Osteocyte (in vitro differentiated cells): ENCODE data around the gene CTNNA2. TPM values are rescaled to one million over a fixed set of nuclear protein-coding genes. Genes with fewer than 3 reads are reported as not detected.
A peak's percentile ranks its signal among the peaks of the same experiment; 100 is the strongest.

Source experiments
- DNase-seq: peaks from one replicate; pipeline ENCODE4 v3.0.0; 2021; ENCODE audit warnings: mixed read lengths; ENCODE audit not compliant: unreplicated experiment; ENCODE audit errors: extremely low spot score
- H3K27ac Mint-ChIP-seq: one replicate; pipeline ENCODE4 v1.8.0; 2021; ENCODE audit warnings: mild to moderate bottlenecking, mixed read lengths; ENCODE audit not compliant: unreplicated experiment
- H3K27me3 Mint-ChIP-seq: one replicate; pipeline ENCODE4 v1.8.0; 2021; ENCODE audit warnings: mixed read lengths; ENCODE audit not compliant: unreplicated experiment
- H3K36me3 Mint-ChIP-seq: one replicate; pipeline ENCODE4 v1.8.0; 2021; ENCODE audit warnings: mixed read lengths; ENCODE audit not compliant: unreplicated experiment
- H3K4me1 Mint-ChIP-seq: one replicate; pipeline ENCODE4 v1.8.0; 2021; ENCODE audit warnings: mixed read lengths; ENCODE audit not compliant: unreplicated experiment
- H3K4me3 Mint-ChIP-seq: one replicate; pipeline ENCODE4 v1.8.0; 2021; ENCODE audit warnings: mild to moderate bottlenecking, moderate library complexity, mixed read lengths; ENCODE audit not compliant: unreplicated experiment
- H3K9me3 Mint-ChIP-seq: one replicate; pipeline ENCODE4 v1.8.0; 2021; ENCODE audit warnings: mixed read lengths; ENCODE audit not compliant: unreplicated experiment
- total RNA-seq: library from RNA; stranded (reverse); gene quantifications from 2 replicates; pipeline ENCODE4 v1.2.1, GENCODE V29; 2021
- TF ChIP-seq, protein P1 (sequence below): fragments of 200-600 bp; sonication (generic); IDR thresholded peaks from 2 replicates; pipeline ENCODE4 v1.5.0; 2021; ENCODE audit warnings: antibody characterized with exemption, mild to moderate bottlenecking, moderate library complexity

The CTNNA2 gene
- total RNA-seq, 1 donor from 2014 or later = not detected

DNA sequence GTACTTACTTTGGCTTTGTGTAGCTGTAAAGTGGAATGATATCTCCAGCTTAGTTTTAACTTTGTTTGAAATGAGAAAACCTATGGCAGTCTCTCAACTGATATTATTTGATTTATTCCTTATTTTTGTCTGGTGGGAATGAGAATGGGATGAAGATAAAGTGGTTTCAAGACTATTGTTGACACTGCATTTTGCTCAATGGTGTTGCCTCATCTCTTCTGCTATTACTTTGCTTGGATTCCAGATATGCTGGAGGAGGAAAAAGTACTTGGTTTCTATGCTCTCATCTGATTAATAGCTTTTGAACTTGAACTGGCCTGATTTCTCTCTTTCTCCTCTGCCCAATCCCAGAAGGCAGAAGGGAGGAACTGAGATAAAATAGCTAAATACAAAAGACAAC, 198.2 kb downstream of the CTNNA2 start:
- H3K9me3 Mint-ChIP-seq = peaks cover 3% of the 10 kb centered on the region
- no peak for DNase-seq
- no peaks in the 10 kb centered on the region for H3K27me3 Mint-ChIP-seq
- TF ChIP-seq, protein P1, sequence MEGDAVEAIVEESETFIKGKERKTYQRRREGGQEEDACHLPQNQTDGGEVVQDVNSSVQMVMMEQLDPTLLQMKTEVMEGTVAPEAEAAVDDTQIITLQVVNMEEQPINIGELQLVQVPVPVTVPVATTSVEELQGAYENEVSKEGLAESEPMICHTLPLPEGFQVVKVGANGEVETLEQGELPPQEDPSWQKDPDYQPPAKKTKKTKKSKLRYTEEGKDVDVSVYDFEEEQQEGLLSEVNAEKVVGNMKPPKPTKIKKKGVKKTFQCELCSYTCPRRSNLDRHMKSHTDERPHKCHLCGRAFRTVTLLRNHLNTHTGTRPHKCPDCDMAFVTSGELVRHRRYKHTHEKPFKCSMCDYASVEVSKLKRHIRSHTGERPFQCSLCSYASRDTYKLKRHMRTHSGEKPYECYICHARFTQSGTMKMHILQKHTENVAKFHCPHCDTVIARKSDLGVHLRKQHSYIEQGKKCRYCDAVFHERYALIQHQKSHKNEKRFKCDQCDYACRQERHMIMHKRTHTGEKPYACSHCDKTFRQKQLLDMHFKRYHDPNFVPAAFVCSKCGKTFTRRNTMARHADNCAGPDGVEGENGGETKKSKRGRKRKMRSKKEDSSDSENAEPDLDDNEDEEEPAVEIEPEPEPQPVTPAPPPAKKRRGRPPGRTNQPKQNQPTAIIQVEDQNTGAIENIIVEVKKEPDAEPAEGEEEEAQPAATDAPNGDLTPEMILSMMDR = no peak
- H3K4me1 Mint-ChIP-seq = peaks cover 22% of the 10 kb centered on the region
- no peak overlapping the region for H3K4me3 Mint-ChIP-seq
- no peaks in the 10 kb centered on the region for H3K36me3 Mint-ChIP-seq
- no peak overlapping the region for H3K27ac Mint-ChIP-seq

DNA sequence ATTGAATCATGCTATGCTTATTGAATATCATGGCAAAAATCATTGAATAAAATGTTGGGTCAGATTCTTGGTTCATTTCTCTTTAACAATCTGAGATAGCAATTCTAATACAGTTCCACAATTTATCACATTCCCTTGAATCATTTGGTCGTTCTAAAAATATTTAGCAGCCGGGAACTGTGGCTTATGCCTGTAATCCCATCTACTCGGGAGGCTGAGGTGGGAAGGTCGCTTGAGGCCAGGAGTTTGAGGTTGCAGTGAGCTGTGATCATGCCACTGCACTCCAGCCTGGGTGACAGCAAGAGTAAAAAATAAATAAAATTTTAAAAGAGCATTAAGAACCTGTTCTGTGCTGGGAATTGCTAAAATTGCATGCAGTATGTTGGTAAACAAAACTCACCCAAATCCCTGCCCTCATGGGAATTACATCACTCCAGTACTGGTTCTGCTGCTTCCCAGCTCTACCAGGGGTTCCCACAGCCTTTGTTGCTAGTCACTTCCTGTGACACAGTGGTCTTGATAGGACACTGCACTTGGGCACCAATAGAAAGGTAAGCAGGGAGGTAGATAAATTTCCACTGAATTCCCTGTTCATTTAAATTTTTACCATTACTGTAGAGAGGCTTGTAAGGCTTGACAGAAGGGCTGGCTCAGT, 200.4 kb downstream of the CTNNA2 start:
- Mint-ChIP-seq H3K9me3 (peaks cover 3% of the 10 kb centered on the region), H3K36me3 (no peaks in the 10 kb centered on the region), H3K27ac (no peak overlapping the region), H3K27me3 (no peaks in the 10 kb centered on the region), H3K4me3 (no peak overlapping the region), H3K4me1 (peaks cover 41% of the 10 kb centered on the region)
- TF ChIP-seq, protein P1 = no peak
- no peak for DNase-seq

DNA sequence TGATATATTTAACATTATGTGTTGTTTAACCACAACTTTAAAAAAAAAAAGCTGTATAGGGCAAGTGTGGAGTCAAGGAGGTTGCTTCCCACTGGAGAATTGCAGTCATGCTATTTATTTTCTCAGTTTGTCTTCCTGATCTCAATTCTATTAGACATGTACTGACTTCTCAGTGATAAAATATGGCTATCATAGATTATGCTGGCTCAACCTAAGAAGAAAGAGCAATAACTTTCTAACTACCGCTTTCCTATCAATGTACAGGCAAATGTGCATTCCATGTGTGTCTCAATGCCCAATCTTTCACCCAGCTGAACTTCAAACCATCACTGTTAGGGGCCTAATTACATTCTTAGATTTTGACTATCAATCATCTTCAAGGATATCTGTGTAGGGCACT, 201.4 kb downstream of the CTNNA2 start:
- TF ChIP-seq, protein P1 = no peak
- Mint-ChIP-seq H3K27me3 (no peaks in the 10 kb centered on the region), H3K9me3 (peaks cover 3% of the 10 kb centered on the region), H3K36me3 (no peaks in the 10 kb centered on the region), H3K4me1 (peaks cover 43% of the 10 kb centered on the region), H3K27ac (no peak overlapping the region), H3K4me3 (no peak overlapping the region)
- DNase-seq = no peak

DNA sequence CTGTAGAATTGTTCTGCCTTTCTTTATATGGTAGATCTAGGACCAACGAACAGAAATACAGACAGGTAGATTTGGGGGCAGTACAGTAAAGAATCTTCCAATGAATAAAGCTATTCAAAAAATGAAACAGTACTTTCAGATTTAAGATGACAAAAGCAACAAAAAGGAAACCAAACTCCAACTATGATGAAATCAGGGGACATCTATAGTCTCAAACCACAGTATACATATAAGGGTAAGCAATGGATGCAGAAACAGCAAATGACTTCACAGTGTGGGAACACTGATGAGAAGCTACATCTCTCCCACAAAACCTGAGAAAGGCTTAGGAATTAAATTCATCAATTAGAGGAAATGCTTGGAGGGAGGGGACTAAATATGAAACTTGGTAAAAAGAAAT, 202.5 kb downstream of the CTNNA2 start:
- Mint-ChIP-seq H3K4me1 (peaks cover 41% of the 10 kb centered on the region), H3K4me3 (no peak overlapping the region), H3K27ac (no peak overlapping the region), H3K36me3 (no peaks in the 10 kb centered on the region), H3K9me3 (peaks cover 7% of the 10 kb centered on the region), H3K27me3 (no peaks in the 10 kb centered on the region)
- TF ChIP-seq, protein P1 = no peak
- DNase-seq = no peak

DNA sequence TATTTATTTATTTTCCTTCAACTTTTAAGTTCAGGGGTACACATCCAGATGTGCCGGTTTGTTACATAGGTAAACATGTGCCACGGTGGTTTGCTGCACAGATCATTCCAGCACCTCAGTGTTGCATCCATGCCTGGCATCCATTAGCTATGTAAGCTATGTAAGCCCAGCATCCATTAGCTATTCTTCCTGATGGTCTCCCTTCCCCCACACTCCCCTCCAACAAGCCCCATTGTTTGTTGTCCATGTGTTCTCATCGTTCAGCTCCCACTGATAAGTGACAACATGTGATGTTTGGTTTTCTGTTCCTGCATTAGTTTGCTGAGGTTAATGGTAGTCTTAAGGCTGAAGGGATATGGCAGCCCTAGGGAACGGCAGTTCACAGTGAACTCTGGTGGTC, 203.4 kb downstream of the CTNNA2 start:
- Mint-ChIP-seq H3K9me3 (peaks cover 7% of the 10 kb centered on the region), H3K4me1 (peaks cover 32% of the 10 kb centered on the region), H3K4me3 (no peak overlapping the region), H3K36me3 (no peaks in the 10 kb centered on the region), H3K27ac (peak overlapping the region; percentile 52), H3K27me3 (no peaks in the 10 kb centered on the region)
- TF ChIP-seq, protein P1 = no peak
- DNase-seq = no peak
